Effector memory CD4-positive, alpha-beta T cell (primary cell): ENCODE results near the gene SLC17A5.
"Not testable (repeated sequence)": the region's sequence is repeated elsewhere in the genome, so short reads cannot be mapped to it uniquely, and the experiment has no call there.

ENCODE experiments used
- DNase-seq, 3 donors: peaks; one replicate each; pipeline ENCODE4 v3.0.0-alpha.2; 2020
- H3K27ac ChIP-seq: 2 replicates; pipeline ENCODE4 v1.7.0; 2013; ENCODE audit warnings: mild to moderate bottlenecking, low read length, moderate library complexity; ENCODE audit not compliant: insufficient read depth, poor library complexity, severe bottlenecking
- H3K27me3 ChIP-seq: replicated peaks from 2 replicates; pipeline ENCODE4 v1.7.0; 2013; ENCODE audit warnings: mild to moderate bottlenecking, low read length; ENCODE audit not compliant: insufficient read depth, control insufficient read depth, poor library complexity, severe bottlenecking
- H3K36me3 ChIP-seq: 2 replicates; pipeline ENCODE4 v1.7.0; 2013; ENCODE audit warnings: mild to moderate bottlenecking, low read length, moderate library complexity; ENCODE audit not compliant: control insufficient read depth, insufficient read depth
- H3K4me1 ChIP-seq: 2 replicates; pipeline ENCODE4 v1.7.0; 2013; ENCODE audit warnings: low read length, mild to moderate bottlenecking; ENCODE audit not compliant: control insufficient read depth, insufficient read depth, poor library complexity, severe bottlenecking
- H3K4me3 ChIP-seq: 2 replicates; pipeline ENCODE4 v1.7.0; 2013; ENCODE audit warnings: low read length, low read depth, mild to moderate bottlenecking; ENCODE audit not compliant: insufficient read depth, poor library complexity, severe bottlenecking
- H3K9me3 ChIP-seq: 2 replicates; pipeline ENCODE4 v1.7.0; 2013; ENCODE audit warnings: mild to moderate bottlenecking, low read length, moderate library complexity; ENCODE audit not compliant: control insufficient read depth

Gene SLC17A5

DNA sequence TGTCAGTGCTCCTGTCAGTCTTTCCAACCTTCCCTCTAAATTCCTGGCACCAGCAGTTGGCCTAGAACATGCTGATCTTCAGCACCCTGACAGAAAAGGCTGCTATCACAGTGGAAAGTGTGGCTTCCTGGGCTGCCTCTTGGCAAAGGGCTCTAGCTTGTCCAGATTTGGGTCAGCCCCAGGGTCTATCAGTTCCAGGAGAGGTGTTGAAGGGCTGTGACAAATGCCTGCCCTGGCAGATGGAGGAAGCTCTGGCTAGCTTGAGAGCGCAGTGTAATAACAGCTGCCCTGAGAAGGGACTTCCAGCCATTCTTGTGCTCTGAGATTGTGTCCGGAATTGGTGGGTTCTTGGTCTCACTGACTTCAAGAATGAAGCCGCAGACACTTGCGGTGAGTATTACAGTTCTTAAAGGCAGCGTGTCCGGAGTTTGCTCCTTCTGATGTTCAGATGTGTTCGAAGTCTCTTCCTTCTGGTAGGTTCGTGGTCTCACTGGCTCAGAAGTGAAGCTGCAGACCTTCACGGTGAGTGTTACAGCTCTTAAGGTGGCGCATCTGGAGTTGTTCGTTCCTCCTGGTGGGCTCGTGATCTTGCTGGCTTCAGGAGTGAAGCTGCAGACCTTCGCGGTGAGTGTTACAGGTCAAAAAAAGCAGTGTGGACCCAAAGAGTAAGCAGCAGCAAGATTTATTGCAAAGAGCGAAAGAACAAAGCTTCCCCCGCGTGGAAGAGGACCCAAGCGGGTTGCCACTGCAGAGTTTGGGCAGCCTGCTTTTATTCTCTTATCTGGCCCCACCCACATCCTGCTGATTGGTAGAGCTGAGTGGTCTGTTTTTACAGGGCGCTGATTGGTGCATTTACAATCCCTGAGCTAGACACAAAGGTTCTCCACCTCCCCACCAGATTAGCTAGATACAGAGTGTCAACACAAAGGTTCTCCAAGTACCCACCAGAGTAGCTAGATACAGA, 82.3 kb downstream of the SLC17A5 start:
- not testable (repeated sequence) for H3K27ac ChIP-seq, H3K27me3 ChIP-seq, H3K4me3 ChIP-seq, H3K36me3 ChIP-seq, H3K9me3 ChIP-seq, DNase-seq, H3K4me1 ChIP-seq

- H3K27ac ChIP-seq, result no peak overlapping the region
Measured at GRCh38 chr6:73569121-73569520, 84.7 kb downstream of the SLC17A5 start.

DNA sequence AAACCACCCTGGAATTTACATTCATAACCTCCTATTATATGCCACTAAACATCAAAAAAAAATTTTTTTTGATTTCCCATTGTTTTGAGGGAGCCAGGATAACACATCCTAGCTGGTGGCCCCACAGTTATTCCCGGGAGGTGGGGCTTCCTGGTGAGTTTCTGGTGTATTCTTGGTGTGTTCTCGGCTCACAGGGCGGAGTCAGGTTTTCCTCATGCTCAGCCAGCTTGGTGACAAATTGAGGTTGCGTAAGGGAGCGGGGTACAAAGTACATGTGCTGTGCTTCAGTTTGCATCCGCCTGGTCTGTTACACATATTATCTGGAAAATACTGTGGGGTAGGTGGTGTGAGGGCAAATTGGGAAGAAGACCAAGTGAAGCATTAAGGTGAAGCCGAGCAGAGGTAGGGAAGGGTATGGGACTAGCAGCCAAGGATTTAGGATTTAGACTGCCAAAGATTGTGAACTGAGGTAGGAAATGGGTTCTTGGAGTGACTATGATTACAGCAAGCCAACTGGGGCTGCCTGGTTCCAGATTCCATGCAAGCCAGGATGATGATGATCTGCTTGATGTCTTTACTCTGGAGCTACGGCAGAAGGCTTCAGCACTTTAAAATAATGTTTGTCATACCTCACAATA, 86.7 kb downstream of the SLC17A5 start:
- no peaks in the 10 kb centered on the region for H3K4me1 ChIP-seq
- DNase-seq, result no peak
- no peaks in the 10 kb centered on the region for H3K36me3 ChIP-seq
- H3K27ac ChIP-seq, result no peak overlapping the region
- no peaks in the 10 kb centered on the region for H3K27me3 ChIP-seq
- H3K4me3 ChIP-seq, result no peak overlapping the region
- H3K9me3 ChIP-seq, result no peaks in the 10 kb centered on the region

More at GRCh38 chr6:73569121-73569520, 84.7 kb downstream of the SLC17A5 start:
- Histone ChIP-seq H3K4me3 (no peak overlapping the region), H3K27me3 (no peaks in the 10 kb centered on the region), H3K9me3 (no peaks in the 10 kb centered on the region), H3K4me1 (no peaks in the 10 kb centered on the region), H3K36me3 (no peaks in the 10 kb centered on the region)
- no peak for DNase-seq

DNA sequence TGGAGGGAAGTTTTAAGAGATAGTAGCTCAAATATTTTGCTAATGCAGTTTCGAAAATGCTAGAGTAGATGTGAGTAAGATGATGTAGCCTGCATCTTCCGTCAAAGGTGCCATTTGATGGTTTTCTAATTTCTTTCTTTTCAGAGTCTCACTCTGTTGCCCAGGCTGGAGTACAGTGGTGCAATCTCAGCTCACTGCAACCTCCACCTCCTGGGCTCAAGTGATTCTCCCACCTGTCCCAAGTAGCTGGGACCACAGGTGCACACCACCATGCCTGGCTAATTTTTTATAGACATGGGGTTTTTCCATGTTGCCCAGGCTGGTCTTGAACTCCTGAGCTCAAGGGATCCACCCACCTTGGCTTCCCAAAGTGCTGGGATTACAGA, 87.3 kb downstream of the SLC17A5 start:
- H3K9me3 ChIP-seq, H3K4me3 ChIP-seq, H3K27ac ChIP-seq, H3K36me3 ChIP-seq, H3K4me1 ChIP-seq, DNase-seq, H3K27me3 ChIP-seq: not testable (repeated sequence)

GRCh38 chr6:73565767-73566485, 87.9 kb downstream of the SLC17A5 start:
- H3K27me3 ChIP-seq, result no peaks in the 10 kb centered on the region
- no peak overlapping the region for H3K27ac ChIP-seq
- DNase-seq, result no peak
- no peaks in the 10 kb centered on the region for H3K36me3 ChIP-seq
- H3K9me3 ChIP-seq, result no peaks in the 10 kb centered on the region
- H3K4me3 ChIP-seq, result no peak overlapping the region
- no peaks in the 10 kb centered on the region for H3K4me1 ChIP-seq

GRCh38 chr6:73564578-73565345, 89.0 kb downstream of the SLC17A5 start:
- Histone ChIP-seq H3K4me1 (no peaks in the 10 kb centered on the region), H3K27ac (no peak overlapping the region), H3K9me3 (no peaks in the 10 kb centered on the region), H3K27me3 (no peaks in the 10 kb centered on the region), H3K4me3 (no peak overlapping the region), H3K36me3 (no peaks in the 10 kb centered on the region)
- DNase-seq, result no peak

DNA sequence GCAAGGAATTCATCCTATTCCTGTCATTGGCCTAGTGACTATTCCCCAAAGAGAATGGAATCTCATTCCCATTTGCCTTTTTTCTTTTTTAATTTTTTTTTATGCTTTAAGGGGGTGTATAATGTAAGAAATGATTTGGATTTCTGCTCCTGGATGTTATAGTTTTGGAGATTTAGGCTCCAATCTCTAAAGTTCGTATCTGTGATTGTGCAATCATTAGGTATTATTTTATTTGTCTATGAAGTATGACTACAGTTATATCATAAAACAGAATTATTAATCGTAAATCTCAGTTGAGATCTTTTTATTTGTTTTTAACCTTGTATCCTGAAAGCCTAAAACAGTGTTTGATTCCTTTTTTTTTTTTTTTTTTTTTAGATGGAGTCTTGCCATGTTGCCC, 91.2 kb downstream of the SLC17A5 start:
- Histone ChIP-seq H3K4me3 (no peak overlapping the region), H3K36me3 (no peaks in the 10 kb centered on the region), H3K4me1 (no peaks in the 10 kb centered on the region), H3K27ac (no peak overlapping the region), H3K9me3 (no peaks in the 10 kb centered on the region), H3K27me3 (no peaks in the 10 kb centered on the region)
- no peak for DNase-seq

DNA sequence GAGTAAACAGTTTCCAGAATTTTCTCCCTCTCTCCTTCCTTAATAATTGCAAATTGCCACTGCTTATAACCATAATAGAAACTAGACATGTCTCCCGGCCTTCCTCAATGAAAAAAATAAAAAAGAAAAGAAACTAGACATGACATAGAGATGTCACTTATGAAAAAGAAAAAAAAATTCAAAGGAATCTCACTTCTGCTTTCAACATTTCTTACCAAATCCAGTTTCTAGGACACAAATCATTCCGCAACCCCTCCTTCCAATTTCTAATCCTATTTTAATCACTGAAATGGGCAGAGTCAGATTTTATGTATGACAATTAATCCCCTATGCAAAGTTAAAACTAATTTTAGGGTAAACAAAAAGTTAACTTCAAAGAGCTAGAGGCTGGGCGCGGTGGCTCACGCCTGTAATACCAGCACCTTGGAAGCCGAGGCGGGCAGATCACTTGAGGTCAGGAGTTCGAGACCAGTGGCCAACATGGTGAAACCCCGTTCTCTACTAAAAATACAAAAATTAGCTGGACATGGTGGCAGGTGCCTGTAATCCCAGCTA, 92.9 kb downstream of the SLC17A5 start:
- Histone ChIP-seq H3K27me3 (no peaks in the 10 kb centered on the region), H3K9me3 (no peaks in the 10 kb centered on the region), H3K4me3 (no peak overlapping the region), H3K27ac (no peak overlapping the region), H3K4me1 (no peaks in the 10 kb centered on the region), H3K36me3 (no peaks in the 10 kb centered on the region)
- no peak for DNase-seq

DNA sequence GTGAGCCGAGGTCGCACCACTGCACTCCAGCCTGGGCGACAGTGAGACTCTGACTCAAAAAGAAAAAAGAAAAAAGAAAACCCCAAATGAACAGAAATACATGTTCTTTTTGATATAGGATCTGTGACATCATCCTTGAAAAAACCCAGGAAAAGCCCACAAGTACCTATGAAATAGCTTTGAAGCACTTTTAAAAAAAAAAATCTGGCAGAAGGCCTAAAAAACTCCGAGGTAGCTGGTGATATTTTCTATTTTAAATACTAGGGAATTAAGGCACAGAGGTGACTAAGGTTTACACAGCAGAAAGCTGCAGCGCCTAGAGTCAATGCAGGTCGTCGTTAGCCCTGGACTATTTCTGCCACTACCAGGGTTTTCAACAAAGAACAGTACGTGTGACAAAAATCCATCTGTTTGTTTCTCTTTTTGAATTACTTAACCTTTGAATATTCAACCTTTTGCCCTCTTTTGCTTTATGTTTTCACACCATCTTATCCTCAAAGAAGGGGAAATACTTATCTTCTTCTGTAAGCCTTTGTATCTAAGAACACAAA, 93.5 kb downstream of the SLC17A5 start:
- Histone ChIP-seq H3K27ac (no peak overlapping the region), H3K27me3 (no peaks in the 10 kb centered on the region), H3K36me3 (no peaks in the 10 kb centered on the region), H3K4me3 (no peak overlapping the region), H3K4me1 (no peaks in the 10 kb centered on the region), H3K9me3 (no peaks in the 10 kb centered on the region)
- DNase-seq, result no peak
